ENCODE results near the gene LIPE.

The LIPE gene

DNA sequence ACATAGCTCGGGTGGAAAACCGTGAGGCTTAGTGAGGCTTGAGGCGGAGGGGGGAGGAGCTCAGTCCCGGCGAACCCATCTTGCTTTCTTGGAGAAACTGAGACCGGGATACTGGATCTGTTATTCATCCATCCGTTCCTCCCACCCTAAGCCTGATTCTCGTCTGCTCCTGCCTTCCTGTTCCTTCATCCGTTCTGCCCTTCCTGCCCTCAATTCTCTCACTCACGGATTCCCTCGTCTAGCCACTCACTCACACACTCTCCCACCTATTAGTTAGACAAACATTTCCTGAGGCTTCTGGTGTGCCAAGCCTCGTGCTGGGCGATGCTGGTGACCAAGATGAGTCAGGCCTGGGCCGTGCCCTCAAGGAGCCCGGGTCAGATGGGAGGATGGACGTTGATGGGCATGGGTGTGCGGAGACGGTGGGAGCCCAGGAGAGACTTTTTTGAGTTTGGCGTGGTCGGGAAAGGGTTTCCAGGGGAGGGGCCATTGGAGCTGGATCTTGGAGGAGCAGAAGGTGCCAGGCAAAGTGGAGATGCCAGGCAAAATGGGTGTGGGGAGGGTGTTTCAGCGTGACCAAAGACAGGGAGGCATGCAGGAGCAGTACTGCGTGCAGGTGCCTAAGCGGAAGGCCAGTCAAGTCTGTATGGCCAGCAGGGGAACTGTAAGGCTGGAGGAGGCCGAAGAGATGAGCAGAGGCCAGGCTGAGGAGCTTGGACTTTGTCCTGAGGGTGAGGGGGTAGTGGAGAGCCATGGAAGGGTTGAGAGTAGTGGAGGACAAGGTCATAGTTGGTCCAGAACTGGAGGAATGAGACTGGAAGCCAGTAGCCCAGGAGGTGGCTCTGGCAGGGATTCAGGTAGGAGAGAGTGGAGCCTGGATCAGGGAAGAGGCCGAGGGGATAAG, 29.7 kb downstream of the LIPE start:
- H3K4me3 ChIP-seq (replicated peaks; ENCODE audit: low read depth, low read length): peak overlapping the region; percentile 64
- no peak for DNase-seq (ENCODE audit: extremely low read depth, low read depth)
- TF ChIP-seq, protein P1, sequence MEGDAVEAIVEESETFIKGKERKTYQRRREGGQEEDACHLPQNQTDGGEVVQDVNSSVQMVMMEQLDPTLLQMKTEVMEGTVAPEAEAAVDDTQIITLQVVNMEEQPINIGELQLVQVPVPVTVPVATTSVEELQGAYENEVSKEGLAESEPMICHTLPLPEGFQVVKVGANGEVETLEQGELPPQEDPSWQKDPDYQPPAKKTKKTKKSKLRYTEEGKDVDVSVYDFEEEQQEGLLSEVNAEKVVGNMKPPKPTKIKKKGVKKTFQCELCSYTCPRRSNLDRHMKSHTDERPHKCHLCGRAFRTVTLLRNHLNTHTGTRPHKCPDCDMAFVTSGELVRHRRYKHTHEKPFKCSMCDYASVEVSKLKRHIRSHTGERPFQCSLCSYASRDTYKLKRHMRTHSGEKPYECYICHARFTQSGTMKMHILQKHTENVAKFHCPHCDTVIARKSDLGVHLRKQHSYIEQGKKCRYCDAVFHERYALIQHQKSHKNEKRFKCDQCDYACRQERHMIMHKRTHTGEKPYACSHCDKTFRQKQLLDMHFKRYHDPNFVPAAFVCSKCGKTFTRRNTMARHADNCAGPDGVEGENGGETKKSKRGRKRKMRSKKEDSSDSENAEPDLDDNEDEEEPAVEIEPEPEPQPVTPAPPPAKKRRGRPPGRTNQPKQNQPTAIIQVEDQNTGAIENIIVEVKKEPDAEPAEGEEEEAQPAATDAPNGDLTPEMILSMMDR (IDR thresholded peaks at IDR 0.05; ENCODE audit: low read depth, low read length, missing control alignments): no peak

DNA sequence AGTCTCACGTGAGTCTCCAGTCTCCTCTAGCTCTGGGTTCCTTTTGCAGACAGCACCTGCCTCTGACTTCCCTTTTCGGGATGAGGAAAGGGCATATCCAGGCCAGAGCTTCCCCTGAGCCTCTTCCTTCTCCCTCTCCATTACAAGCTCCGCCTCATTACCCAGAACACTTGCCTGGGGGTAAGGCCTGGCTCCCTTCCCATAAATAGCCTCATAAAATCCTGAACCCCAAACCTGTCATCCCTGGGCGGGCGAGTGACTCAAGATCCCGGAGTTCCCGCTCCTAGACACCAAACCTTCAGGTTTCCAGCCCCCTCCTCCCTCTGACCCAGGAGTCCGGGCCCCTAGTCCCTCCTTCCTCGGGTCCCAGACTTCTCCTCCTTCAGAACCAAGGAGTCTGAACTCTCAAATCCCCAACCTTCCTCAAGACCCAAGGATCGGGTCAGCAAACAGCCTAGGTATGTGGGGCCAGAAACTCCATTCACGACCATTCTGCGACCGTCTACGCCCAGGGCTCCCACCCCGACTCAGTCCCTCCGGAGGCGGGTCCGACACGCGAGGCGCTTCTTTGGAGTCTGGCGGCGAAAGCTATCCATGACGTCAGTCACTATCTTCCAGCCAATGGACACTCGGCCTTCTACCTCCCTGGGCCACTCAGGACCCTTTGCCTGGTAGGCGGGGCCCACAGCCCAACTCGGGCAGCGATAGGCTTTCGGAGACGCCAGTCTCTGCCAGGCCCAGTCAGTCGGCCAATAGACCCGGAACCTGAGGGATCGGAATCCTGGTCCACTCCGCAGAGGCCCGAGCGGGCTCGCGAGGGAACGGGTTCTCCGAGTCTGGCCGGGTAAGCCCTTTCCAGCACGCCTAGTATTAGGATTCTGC, 30.6 kb downstream of the LIPE start:
- peak; percentile 97 for DNase-seq (ENCODE audit: extremely low read depth, low read depth)
- peak overlapping the region; percentile 64 for H3K4me3 ChIP-seq (replicated peaks; ENCODE audit: low read depth, low read length)
- TF ChIP-seq, protein P1 (IDR thresholded peaks at IDR 0.05; ENCODE audit: low read depth, low read length, missing control alignments): no peak

DNA sequence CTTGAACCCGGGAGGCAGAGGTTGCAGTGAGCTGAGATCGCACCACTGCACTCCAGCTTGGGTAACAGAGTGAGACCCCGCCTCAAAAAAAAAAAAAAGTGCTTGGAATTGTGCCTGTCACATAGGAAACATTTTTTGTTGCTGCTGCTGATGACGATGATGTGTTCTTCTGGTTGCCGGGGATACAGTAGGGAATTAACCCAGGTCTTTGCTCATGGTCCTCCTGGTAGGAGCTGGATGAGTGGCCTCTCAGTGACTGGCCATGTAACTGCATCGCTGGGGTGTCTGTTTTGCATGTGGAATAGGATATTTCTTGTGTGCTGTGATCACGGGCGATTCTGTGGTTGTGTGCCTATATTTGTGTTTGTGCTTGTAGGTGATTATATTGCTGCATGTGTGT, 32.4 kb downstream of the LIPE start:
- no peak for DNase-seq (ENCODE audit: extremely low read depth, low read depth)
- TF ChIP-seq, protein P1 (IDR thresholded peaks at IDR 0.05; ENCODE audit: low read depth, low read length, missing control alignments): no peak
- H3K4me3 ChIP-seq (replicated peaks; ENCODE audit: low read depth, low read length): no peak overlapping the region

DNA sequence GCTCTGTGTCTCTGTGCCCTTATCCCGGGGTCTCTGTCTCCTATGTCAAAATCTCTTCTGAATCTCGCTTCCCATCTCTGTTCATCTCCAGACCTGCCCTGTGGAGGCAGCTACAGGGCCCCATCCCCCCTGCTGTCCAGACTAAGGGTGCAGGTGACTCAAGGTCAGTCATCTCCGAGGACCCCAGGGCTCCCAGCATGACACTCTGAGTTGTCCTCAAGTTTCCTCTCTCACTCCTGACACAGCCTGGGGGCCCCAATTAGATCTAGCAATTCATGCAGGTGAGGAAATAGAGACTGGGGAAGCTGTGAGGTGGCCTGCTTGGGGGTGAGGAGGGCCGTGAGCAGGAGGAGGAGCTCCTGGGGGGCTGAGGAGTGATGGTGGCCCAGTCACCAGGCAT, 35.0 kb downstream of the LIPE start:
- TF ChIP-seq, protein P1 (IDR thresholded peaks at IDR 0.05; ENCODE audit: low read depth, low read length, missing control alignments): no peak
- no peak for DNase-seq (ENCODE audit: extremely low read depth, low read depth)
- no peak overlapping the region for H3K4me3 ChIP-seq (replicated peaks; ENCODE audit: low read depth, low read length)

DNA sequence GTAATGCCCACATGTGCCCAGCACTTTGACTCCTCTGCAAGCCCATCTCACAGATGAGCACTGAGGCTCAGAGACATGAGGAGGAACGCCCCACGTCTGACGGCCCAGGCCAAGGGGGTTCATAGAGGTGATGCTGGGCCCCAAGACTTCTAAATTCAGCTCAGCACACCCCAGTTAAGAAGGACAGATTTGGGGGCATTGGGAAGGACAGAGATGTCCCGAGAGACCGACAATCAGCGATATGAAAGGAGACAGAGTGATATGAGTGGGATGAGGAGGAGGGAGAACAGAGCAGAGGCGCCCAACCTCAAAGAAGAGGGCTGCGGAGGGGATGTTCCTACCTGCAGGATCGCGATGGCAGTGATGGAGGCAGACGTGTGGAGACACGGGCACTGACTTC, 37.3 kb downstream of the LIPE start, which contains the start of gene CNFN:
TSS of gene CNFN (minus strand) at position 399 of the 400 bp plus-strand sequence. CDS start 1,260 bp downstream, outside the sequence.
- H3K4me3 ChIP-seq (replicated peaks; ENCODE audit: low read depth, low read length): no peak within 1 kb of the TSS
- TF ChIP-seq, protein P1 (IDR thresholded peaks at IDR 0.05; ENCODE audit: low read depth, low read length, missing control alignments): no peak
- DNase-seq (ENCODE audit: extremely low read depth, low read depth): no peak

DNA sequence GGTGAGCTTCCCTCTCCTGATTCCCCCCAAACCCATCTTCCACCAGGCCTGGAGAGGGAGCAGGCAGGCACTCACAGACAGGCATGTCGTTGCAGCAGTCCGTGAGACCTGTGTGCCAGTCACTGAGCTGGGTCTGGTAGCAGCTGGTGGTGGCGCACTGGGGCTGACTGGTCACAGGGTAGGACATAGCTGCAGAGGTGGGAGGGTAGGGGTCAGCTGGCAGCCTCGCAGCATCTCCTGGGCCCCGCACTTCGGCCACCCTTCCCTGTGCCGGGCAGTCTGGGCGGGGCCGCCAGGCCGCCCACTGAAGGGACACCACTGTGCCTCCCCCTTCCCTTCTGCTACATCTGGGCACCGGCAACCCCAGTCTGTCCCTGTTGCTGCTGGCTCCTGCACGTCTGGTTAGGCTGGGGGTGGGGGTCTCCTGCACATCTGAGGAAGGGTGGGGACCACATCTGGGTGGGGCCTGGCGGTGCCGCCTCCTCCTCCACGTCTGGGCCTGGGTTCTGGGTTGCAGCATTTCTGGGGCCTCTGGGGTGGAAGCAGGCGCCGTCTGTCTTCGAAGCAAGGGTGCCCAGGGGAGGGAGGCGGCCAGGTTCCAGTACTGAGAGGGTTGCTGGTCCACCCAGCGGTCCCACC, 38.2 kb downstream of the LIPE start:
- TF ChIP-seq, protein P1 (IDR thresholded peaks at IDR 0.05; ENCODE audit: low read depth, low read length, missing control alignments): no peak
- no peak for DNase-seq (ENCODE audit: extremely low read depth, low read depth)
- H3K4me3 ChIP-seq (replicated peaks; ENCODE audit: low read depth, low read length): no peak overlapping the region
